HepG2 (cell line): ENCODE measurements around the gene NCOA7. TPM values are rescaled to one million over a fixed set of nuclear protein-coding genes. Genes with fewer than 3 reads are reported as not detected.
A peak's percentile ranks its signal among the peaks of the same experiment; 100 is the strongest.

Experiments
- CREB1 ChIP-seq, 2 experiments: fragments of 450-650 bp in 1 of 2; IDR thresholded peaks; 2 replicates each; pipeline ENCODE4 v1.6.1; 2016 to 2017; ENCODE audit warnings: control low read depth in 1 of 2, mild to moderate bottlenecking in 1 of 2, missing compliant biosample characterization in 1 of 2, missing genetic modification characterization in 1 of 2
- HNRNPL ChIP-seq: fragments of 200-400 bp; formaldehyde crosslinking; IDR thresholded peaks from 2 replicates; pipeline ENCODE4 v1.6.1; 2017; ENCODE audit warnings: mild to moderate bottlenecking, low read depth, low read length
- MEF2D ChIP-seq: sonication (generic); formaldehyde crosslinking; IDR thresholded peaks from 2 replicates; pipeline ENCODE4 v1.5.1; 2020; ENCODE audit warnings: mild to moderate bottlenecking, missing genetic modification reagents
- NR1H2 ChIP-seq: sonication (generic); formaldehyde crosslinking; IDR thresholded peaks from 2 replicates; pipeline ENCODE4 v1.8.1; 2022; ENCODE audit warnings: low read depth, missing genetic modification reagents, borderline replicate concordance
- PITX1 ChIP-seq: sonication (generic); formaldehyde crosslinking; IDR thresholded peaks from 2 replicates; pipeline ENCODE4 v1.5.1; 2020; ENCODE audit warnings: mild to moderate bottlenecking, missing genetic modification reagents
- SOX13 ChIP-seq, 3 experiments: fragments of 450-650 bp in 1 of 3; sonication (generic) in 1 of 3; formaldehyde crosslinking in 1 of 3; IDR thresholded peaks in 2 of 3; conservative IDR thresholded peaks in 1 of 3; 2 replicates each; pipeline versions ENCODE4 v1.5.0 to v1.6.1; 2016 to 2020; ENCODE audit warnings: antibody characterized with exemption in 1 of 3, mild to moderate bottlenecking in 1 of 3, missing compliant biosample characterization in 1 of 3, missing genetic modification reagents in 1 of 3, moderate library complexity in 1 of 3
- SOX5 ChIP-seq: IDR thresholded peaks from 2 replicates; pipeline ENCODE4 v1.6.1; 2016; ENCODE audit warnings: borderline replicate concordance
- TGIF2 ChIP-seq: IDR thresholded peaks from 2 replicates; pipeline ENCODE4 v1.6.1; 2016; ENCODE audit warnings: control low read depth, missing compliant biosample characterization
- ZBTB7A ChIP-seq: sonication (generic); formaldehyde crosslinking; IDR thresholded peaks from 2 replicates; pipeline ENCODE4 v1.8.0; 2022; ENCODE audit warnings: mild to moderate bottlenecking, missing genetic modification reagents
- ZFY ChIP-seq: sonication (generic); formaldehyde crosslinking; IDR thresholded peaks from 2 replicates; pipeline ENCODE4 v1.4.0; 2020; ENCODE audit warnings: missing genetic modification reagents
- ZNF337 ChIP-seq: sonication (generic); formaldehyde crosslinking; IDR thresholded peaks from 2 replicates; pipeline ENCODE4 v1.5.1; 2020; ENCODE audit warnings: missing genetic modification reagents, low read depth, mild to moderate bottlenecking, borderline replicate concordance
- ZNF879 ChIP-seq: sonication (generic); formaldehyde crosslinking; IDR thresholded peaks from 2 replicates; pipeline ENCODE4 v1.8.1; 2023; ENCODE audit warnings: missing genetic modification reagents
- polyA plus RNA-seq, 8 experiments: library from polyadenylated mRNA; depleted of rRNA in 3 of 8; stranded (reverse) in 7 of 8; unstranded in 1 of 8; fragments of >200 nt; fragmentation: Illumina TruSeq in 4 of 8; extraction: Trizol in 4 of 8; gene quantifications; 2 replicates each; pipeline versions ENCODE4 v1.2.1 to v1.2.3, GENCODE V29; 2011 to 2016; ENCODE audit warnings: low read depth in 4 of 8, missing spikeins in 1 of 8, mixed read lengths in 1 of 8; ENCODE audit not compliant: insufficient read depth in 1 of 8
- total RNA-seq, 5 experiments: library from RNA; depleted of rRNA; stranded (reverse); fragments of >200 nt; fragmentation: Illumina TruSeq; extraction: Trizol; gene quantifications; 2 replicates each; pipeline ENCODE4 v1.2.3, GENCODE V29; 2016; ENCODE audit warnings: low read depth in 1 of 5
- TF ChIP-seq, protein P1 (sequence below): sonication (generic); formaldehyde crosslinking; IDR thresholded peaks from 2 replicates; pipeline ENCODE4 v1.9.0; 2021; ENCODE audit warnings: missing genetic modification reagents, borderline replicate concordance
- TF ChIP-seq, protein P2 (sequence below): sonication (generic); formaldehyde crosslinking; IDR thresholded peaks from 2 replicates; pipeline ENCODE4 v1.5.1; 2020; ENCODE audit warnings: mild to moderate bottlenecking, missing genetic modification reagents, borderline replicate concordance
- TF ChIP-seq, protein P3 (sequence below): sonication (generic); formaldehyde crosslinking; IDR thresholded peaks from 2 replicates; pipeline ENCODE4 v1.5.1; 2020; ENCODE audit warnings: missing genetic modification reagents, mild to moderate bottlenecking, borderline replicate concordance

NCOA7 gene
- total and polyA plus RNA-seq, 2 of the 13 experiments (the other 11 are each of a cell fraction or from before 2014, with no cell fraction given), result 13.6 to 20.8 TPM

GRCh38 chr6:125945378-125946141, 154.8 kb downstream of the NCOA7 start (continued):
- TF ChIP-seq, protein P1, sequence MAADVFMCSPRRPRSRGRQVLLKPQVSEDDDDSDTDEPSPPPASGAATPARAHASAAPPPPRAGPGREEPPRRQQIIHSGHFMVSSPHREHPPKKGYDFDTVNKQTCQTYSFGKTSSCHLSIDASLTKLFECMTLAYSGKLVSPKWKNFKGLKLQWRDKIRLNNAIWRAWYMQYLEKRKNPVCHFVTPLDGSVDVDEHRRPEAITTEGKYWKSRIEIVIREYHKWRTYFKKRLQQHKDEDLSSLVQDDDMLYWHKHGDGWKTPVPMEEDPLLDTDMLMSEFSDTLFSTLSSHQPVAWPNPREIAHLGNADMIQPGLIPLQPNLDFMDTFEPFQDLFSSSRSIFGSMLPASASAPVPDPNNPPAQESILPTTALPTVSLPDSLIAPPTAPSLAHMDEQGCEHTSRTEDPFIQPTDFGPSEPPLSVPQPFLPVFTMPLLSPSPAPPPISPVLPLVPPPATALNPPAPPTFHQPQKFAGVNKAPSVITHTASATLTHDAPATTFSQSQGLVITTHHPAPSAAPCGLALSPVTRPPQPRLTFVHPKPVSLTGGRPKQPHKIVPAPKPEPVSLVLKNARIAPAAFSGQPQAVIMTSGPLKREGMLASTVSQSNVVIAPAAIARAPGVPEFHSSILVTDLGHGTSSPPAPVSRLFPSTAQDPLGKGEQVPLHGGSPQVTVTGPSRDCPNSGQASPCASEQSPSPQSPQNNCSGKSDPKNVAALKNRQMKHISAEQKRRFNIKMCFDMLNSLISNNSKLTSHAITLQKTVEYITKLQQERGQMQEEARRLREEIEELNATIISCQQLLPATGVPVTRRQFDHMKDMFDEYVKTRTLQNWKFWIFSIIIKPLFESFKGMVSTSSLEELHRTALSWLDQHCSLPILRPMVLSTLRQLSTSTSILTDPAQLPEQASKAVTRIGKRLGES (CRISPR knock-in tag), result no peak
- peak; percentile 54; the same call in 1 of the 2 replicates for TF ChIP-seq SOX5
- TF ChIP-seq, protein P2, sequence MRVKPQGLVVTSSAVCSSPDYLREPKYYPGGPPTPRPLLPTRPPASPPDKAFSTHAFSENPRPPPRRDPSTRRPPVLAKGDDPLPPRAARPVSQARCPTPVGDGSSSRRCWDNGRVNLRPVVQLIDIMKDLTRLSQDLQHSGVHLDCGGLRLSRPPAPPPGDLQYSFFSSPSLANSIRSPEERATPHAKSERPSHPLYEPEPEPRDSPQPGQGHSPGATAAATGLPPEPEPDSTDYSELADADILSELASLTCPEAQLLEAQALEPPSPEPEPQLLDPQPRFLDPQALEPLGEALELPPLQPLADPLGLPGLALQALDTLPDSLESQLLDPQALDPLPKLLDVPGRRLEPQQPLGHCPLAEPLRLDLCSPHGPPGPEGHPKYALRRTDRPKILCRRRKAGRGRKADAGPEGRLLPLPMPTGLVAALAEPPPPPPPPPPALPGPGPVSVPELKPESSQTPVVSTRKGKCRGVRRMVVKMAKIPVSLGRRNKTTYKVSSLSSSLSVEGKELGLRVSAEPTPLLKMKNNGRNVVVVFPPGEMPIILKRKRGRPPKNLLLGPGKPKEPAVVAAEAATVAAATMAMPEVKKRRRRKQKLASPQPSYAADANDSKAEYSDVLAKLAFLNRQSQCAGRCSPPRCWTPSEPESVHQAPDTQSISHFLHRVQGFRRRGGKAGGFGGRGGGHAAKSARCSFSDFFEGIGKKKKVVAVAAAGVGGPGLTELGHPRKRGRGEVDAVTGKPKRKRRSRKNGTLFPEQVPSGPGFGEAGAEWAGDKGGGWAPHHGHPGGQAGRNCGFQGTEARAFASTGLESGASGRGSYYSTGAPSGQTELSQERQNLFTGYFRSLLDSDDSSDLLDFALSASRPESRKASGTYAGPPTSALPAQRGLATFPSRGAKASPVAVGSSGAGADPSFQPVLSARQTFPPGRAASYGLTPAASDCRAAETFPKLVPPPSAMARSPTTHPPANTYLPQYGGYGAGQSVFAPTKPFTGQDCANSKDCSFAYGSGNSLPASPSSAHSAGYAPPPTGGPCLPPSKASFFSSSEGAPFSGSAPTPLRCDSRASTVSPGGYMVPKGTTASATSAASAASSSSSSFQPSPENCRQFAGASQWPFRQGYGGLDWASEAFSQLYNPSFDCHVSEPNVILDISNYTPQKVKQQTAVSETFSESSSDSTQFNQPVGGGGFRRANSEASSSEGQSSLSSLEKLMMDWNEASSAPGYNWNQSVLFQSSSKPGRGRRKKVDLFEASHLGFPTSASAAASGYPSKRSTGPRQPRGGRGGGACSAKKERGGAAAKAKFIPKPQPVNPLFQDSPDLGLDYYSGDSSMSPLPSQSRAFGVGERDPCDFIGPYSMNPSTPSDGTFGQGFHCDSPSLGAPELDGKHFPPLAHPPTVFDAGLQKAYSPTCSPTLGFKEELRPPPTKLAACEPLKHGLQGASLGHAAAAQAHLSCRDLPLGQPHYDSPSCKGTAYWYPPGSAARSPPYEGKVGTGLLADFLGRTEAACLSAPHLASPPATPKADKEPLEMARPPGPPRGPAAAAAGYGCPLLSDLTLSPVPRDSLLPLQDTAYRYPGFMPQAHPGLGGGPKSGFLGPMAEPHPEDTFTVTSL (CRISPR knock-in tag), result no peak
- TF ChIP-seq CREB1 (IDR thresholded peaks at IDR 0.05), result no peak
- 0 out of 2 replicates have a peak, but pooled peaks have one; percentile 43 for TF ChIP-seq CREB1 (CRISPR knock-in tag; IDR thresholded peaks at IDR 0.05)
- TF ChIP-seq ZBTB7A (CRISPR knock-in tag), result no peak
- TF ChIP-seq, protein P3, sequence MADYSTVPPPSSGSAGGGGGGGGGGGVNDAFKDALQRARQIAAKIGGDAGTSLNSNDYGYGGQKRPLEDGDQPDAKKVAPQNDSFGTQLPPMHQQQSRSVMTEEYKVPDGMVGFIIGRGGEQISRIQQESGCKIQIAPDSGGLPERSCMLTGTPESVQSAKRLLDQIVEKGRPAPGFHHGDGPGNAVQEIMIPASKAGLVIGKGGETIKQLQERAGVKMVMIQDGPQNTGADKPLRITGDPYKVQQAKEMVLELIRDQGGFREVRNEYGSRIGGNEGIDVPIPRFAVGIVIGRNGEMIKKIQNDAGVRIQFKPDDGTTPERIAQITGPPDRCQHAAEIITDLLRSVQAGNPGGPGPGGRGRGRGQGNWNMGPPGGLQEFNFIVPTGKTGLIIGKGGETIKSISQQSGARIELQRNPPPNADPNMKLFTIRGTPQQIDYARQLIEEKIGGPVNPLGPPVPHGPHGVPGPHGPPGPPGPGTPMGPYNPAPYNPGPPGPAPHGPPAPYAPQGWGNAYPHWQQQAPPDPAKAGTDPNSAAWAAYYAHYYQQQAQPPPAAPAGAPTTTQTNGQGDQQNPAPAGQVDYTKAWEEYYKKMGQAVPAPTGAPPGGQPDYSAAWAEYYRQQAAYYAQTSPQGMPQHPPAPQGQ (CRISPR knock-in tag), result no peak
- TF ChIP-seq PITX1 (CRISPR knock-in tag), result no peak; the same call in 1 of the 2 replicates
- no peak; the same call in 1 of the 2 replicates for TF ChIP-seq ZNF337 (CRISPR knock-in tag)
- TF ChIP-seq ZNF879, result no peak
- no peak for TF ChIP-seq MEF2D (CRISPR knock-in tag)
- TF ChIP-seq TGIF2 (CRISPR knock-in tag), result 0 out of 2 replicates have a peak, but pooled peaks have one; percentile 48
- TF ChIP-seq SOX13 (IDR thresholded peaks at IDR 0.05), result no peak
- TF ChIP-seq SOX13 (CRISPR knock-in tag; conservative IDR thresholded peaks at IDR 0.05 in 1 of 2, IDR thresholded peaks at IDR 0.05 in 1 of 2), result peak in 1 of 2 experiments; percentile 60; a peak in 1 of 4 replicates
- TF ChIP-seq HNRNPL, result no peak
- no peak for TF ChIP-seq ZFY (CRISPR knock-in tag)
- TF ChIP-seq NR1H2, result no peak
